H1 (cell line): ENCODE data around the gene TMPRSS11E. TPM values are rescaled to one million over a fixed set of nuclear protein-coding genes. Genes with fewer than 3 reads are reported as not detected.

Source experiments
- BACH1 ChIP-seq: IDR thresholded peaks from 2 replicates; pipeline ENCODE4 v1.6.1; 2012; ENCODE audit warnings: low read length, improper control_type of control experiment
- BRCA1 ChIP-seq: IDR thresholded peaks from 2 replicates; pipeline ENCODE4 v1.6.1; 2012; ENCODE audit warnings: low read depth, low read length, improper control_type of control experiment
- CHD7 ChIP-seq: fragments of 300-600 bp; sonication (generic); IDR thresholded peaks from 2 replicates; pipeline ENCODE4 v1.7.1; 2012; ENCODE audit warnings: low read length, moderate library complexity, mild to moderate bottlenecking, inconsistent platforms; ENCODE audit not compliant: insufficient replicate concordance
- E2F6 ChIP-seq: IDR thresholded peaks from 2 replicates; pipeline ENCODE4 v1.6.1; 2012; ENCODE audit warnings: inconsistent platforms
- KDM1A ChIP-seq: fragments of 200-600, 300-600 bp; sonication (generic); IDR thresholded peaks from 2 replicates; pipeline ENCODE4 v1.7.1; 2016; ENCODE audit warnings: mild to moderate bottlenecking, low read length, borderline replicate concordance
- KDM4A ChIP-seq: IDR thresholded peaks from one replicate; pipeline ENCODE4 v1.7.1; 2012; ENCODE audit warnings: low read depth, mild to moderate bottlenecking, moderate library complexity, low read length, inconsistent platforms; ENCODE audit not compliant: severe bottlenecking
- KDM5A ChIP-seq: fragments of 200-600 bp; IDR thresholded peaks from 2 replicates; pipeline ENCODE4 v1.7.1; 2012; ENCODE audit warnings: mild to moderate bottlenecking, low read length, inconsistent platforms, mixed read lengths
- NANOG ChIP-seq: IDR thresholded peaks from 2 replicates; pipeline ENCODE4 v1.6.1; 2011; ENCODE audit warnings: low read length, low read depth, mild to moderate bottlenecking, inconsistent platforms; ENCODE audit not compliant: insufficient read depth, poor library complexity, severe bottlenecking
- PHF8 ChIP-seq: fragments of 200-600 bp; sonication (generic); conservative IDR thresholded peaks from 2 replicates; pipeline ENCODE4 v1.7.1; 2012; ENCODE audit warnings: low read depth, mild to moderate bottlenecking, inconsistent platforms, low read length, moderate library complexity
- RFX5 ChIP-seq: IDR thresholded peaks from 2 replicates; pipeline ENCODE4 v1.6.1; 2011; ENCODE audit warnings: low read depth, low read length, improper control_type of control experiment, borderline replicate concordance
- SRF ChIP-seq: IDR thresholded peaks from 2 replicates; pipeline ENCODE4 v1.6.1; 2011; ENCODE audit warnings: mild to moderate bottlenecking, low read depth, low read length, moderate library complexity
- polyA plus RNA-seq, 7 experiments: library from polyadenylated mRNA; depleted of rRNA in 3 of 7; stranded (reverse) in 5 of 7; unstranded in 2 of 7; fragments of >200 nt in 5 of 7; fragments of 200-250 nt in 2 of 7; gene quantifications; 1 replicate in 5 of 7; 2 replicates in 1 of 7; 4 replicates in 1 of 7; pipeline versions ENCODE4 v1.2.1 to v1.2.3, GENCODE V29; 2011 to 2013; ENCODE audit warnings: missing spikeins in 2 of 7, mixed read lengths in 2 of 7
- total RNA-seq: library from RNA; stranded (reverse); fragmentation: NEBNext Ultra II Directional; extraction: Animal tissue kit (Norgen Biotek cat#: 25700); gene quantifications from 2 replicates; pipeline ENCODE4 v1.2.1, GENCODE V29; 2021

Gene TMPRSS11E
- total and polyA plus RNA-seq, 2 of the 8 experiments (the other 6 are each of a cell fraction or from before 2014, with no cell fraction given) = 0.38 to 0.71 TPM

- TF ChIP-seq CHD7 (no peak), PHF8 (no peak), KDM1A (no peak), KDM4A (no peak), SRF (no peak), BACH1 (no peak), NANOG (no peak), BRCA1 (no peak), RFX5 (no peak), E2F6 (no peak), KDM5A (no peak)
Measured at GRCh38 chr4:68463796-68464195, 16.5 kb downstream of the TMPRSS11E start (continued).
